ENCODE results near the gene SLC12A4. TPM values are rescaled to one million over a fixed set of nuclear protein-coding genes. Genes with fewer than 3 reads are reported as not detected.

SLC12A4 gene
- total and polyA plus RNA-seq, 2 of the 13 experiments (the other 11 are each of a cell fraction or from before 2014, with no cell fraction given), result 65.1 to 84.3 TPM

DNA sequence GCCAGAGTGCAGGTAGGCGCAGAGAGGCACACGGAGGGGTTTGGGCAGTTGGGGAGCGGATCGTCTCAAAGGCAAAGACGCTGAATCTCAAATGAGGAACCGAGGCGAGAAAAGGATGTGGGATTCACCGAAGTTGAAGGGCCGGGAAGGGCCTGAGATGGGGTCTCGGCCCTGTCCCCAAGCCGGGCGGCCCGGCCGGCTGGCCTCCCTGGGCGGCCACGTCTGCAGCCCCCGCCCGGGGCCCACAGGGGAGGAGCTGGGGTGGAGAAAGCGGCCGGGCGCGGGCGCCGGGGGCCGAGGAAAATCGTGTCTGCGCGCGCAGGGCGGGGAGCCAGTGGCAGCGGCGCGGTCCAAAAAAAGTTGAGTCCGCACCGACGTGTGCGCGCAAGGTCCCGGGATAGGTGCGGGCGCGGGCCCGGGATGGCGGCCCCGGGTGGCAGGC lies 458 bp downstream of the SLC12A4 start:
- FAIRE-seq (no peak), DNase-seq (ENCODE audit: low spot score) (no peak), ATAC-seq (no peak)
- ChIA-PET CTCF (ENCODE audit: low intra/inter-chr PET ratio, low total read pairs) (no interaction called here), POLR2A (interaction anchor here (0.6 to 12.9 kb wide), 5 partner anchors 13 to 55 kb away, joined by 3 to 226 read pairs (median 13); partner anchors contain the start of genes DDX28, DUS2, LCAT and PSMB10)
- no TSS peak for BruUV-seq (replicated peaks)
- no peaks in the 10 kb centered on the region; a peak in 1 of 5 replicates for H3K27me3 ChIP-seq (ENCODE audit: control insufficient read depth in 1 of 2, insufficient read depth in 2 of 2, low read length in 2 of 2)
- H3K36me3 ChIP-seq (replicated peaks in 1 of 2; ENCODE audit: control insufficient read depth in 1 of 2, insufficient read depth in 2 of 2, low read length in 2 of 2), result peaks cover 5 to 6% of the 10 kb centered on the region in 2 experiments; a peak in 4 of 5 replicates
- peak overlapping the region; percentile 92 for H3K4me2 ChIP-seq (ENCODE audit: low read depth, low read length)
- 2% methylated on average over 18 of the region's 45 CpGs for WGBS (ENCODE audit: low lambda C conversion rate)
- H3K4me1 ChIP-seq (ENCODE audit: insufficient read depth, low read length), result peaks cover 62% of the 10 kb centered on the region
- no peak overlapping the region for H2AFZ ChIP-seq (ENCODE audit: low read length)
- peaks cover 58% of the 10 kb centered on the region for H3K79me2 ChIP-seq (ENCODE audit: insufficient read depth, low read length)
- H3K4me3 ChIP-seq (replicated peaks in 1 of 3; ENCODE audit: insufficient read depth in 1 of 3, low read depth in 2 of 3, low read length in 3 of 3), result peak overlapping the region; percentile 89 to 91 (median 90)
- H3K27ac ChIP-seq (ENCODE audit: extremely low read length, insufficient read depth, low read length), result peak overlapping the region; percentile 75
- peak overlapping the region; percentile 97 for H3K9ac ChIP-seq (ENCODE audit: insufficient read depth, low read depth, low read length)
- no peaks in the 10 kb centered on the region for H3K9me3 ChIP-seq (ENCODE audit: low read length)
- intact Hi-C loops (cut with micrococcal nuclease; ENCODE audit: unreplicated experiment), result loop anchor here (2.0 kb wide), 1 partner anchor 25 kb away; no protein-coding TSS in a partner anchor
- in situ Hi-C loops (cut with HindIII; ENCODE audit: extremely low pct_ligation_motif_present, low pct_unique_long_range_greater_than_20kb), result no loop called here
- peaks cover 16% of the 10 kb centered on the region for H4K20me1 ChIP-seq (ENCODE audit: insufficient read depth, low read length)
- no peak for TF ChIP-seq SMC3 (IDR thresholded peaks at IDR 0.05; ENCODE audit: low read length)
- TF ChIP-seq, protein P1, sequence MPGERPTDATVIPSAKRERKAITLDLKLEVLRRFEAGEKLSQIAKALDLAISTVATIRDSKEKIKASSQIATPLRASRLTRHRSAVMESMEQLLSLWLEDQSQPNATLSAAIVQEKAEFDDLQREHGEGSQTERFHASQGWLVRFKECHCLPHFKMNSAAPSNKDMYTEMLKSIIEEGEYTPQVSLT (CRISPR knock-in tag; IDR thresholded peaks at IDR 0.05; ENCODE audit: borderline replicate concordance, low read depth), result 0 out of 2 replicates have a peak, but pooled peaks have one; percentile 56
- 0 out of 2 replicates have a peak, but pooled peaks have one; percentile 7 for TF ChIP-seq CREBL2 (CRISPR knock-in tag; IDR thresholded peaks at IDR 0.05; ENCODE audit: borderline replicate concordance)
- TF ChIP-seq ZBTB38 (CRISPR knock-in tag; IDR thresholded peaks at IDR 0.05), result no peak
- TF ChIP-seq, protein P2, sequence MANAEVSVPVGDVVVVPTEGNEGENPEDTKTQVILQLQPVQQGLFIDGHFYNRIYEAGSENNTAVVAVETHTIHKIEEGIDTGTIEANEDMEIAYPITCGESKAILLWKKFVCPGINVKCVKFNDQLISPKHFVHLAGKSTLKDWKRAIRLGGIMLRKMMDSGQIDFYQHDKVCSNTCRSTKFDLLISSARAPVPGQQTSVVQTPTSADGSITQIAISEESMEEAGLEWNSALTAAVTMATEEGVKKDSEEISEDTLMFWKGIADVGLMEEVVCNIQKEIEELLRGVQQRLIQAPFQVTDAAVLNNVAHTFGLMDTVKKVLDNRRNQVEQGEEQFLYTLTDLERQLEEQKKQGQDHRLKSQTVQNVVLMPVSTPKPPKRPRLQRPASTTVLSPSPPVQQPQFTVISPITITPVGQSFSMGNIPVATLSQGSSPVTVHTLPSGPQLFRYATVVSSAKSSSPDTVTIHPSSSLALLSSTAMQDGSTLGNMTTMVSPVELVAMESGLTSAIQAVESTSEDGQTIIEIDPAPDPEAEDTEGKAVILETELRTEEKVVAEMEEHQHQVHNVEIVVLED (CRISPR knock-in tag; IDR thresholded peaks at IDR 0.05; ENCODE audit: borderline replicate concordance), result 0 out of 2 replicates have a peak, but pooled peaks have one; percentile 11
- TF ChIP-seq SALL1 (CRISPR knock-in tag; IDR thresholded peaks at IDR 0.05), result no peak
- TF ChIP-seq ZNF572 (CRISPR knock-in tag; IDR thresholded peaks at IDR 0.05), result no peak
- TF ChIP-seq ZNF597 (CRISPR knock-in tag; IDR thresholded peaks at IDR 0.05), result 0 out of 2 replicates have a peak, but pooled peaks have one; percentile 59
- 0 out of 2 replicates have a peak, but pooled peaks have one; percentile 43 for TF ChIP-seq ZNF780A (CRISPR knock-in tag; IDR thresholded peaks at IDR 0.05)
- 0 out of 2 replicates have a peak, but pooled peaks have one; percentile 17 for TF ChIP-seq BRD4 (CRISPR knock-in tag; IDR thresholded peaks at IDR 0.05)
- 0 out of 2 replicates have a peak, but pooled peaks have one; percentile 5 for TF ChIP-seq FOXM1 (CRISPR knock-in tag; IDR thresholded peaks at IDR 0.05)
- no peak for TF ChIP-seq ZMYM3 (CRISPR knock-in tag; IDR thresholded peaks at IDR 0.05)
- TF ChIP-seq ZNF737 (CRISPR knock-in tag; IDR thresholded peaks at IDR 0.05; ENCODE audit: borderline replicate concordance), result 0 out of 2 replicates have a peak, but pooled peaks have one; percentile 57
- TF ChIP-seq ZNF121 (CRISPR knock-in tag; IDR thresholded peaks at IDR 0.05), result no peak; the same call in 1 of the 2 replicates
- TF ChIP-seq SRY (CRISPR knock-in tag; IDR thresholded peaks at IDR 0.05), result no peak
- TF ChIP-seq SIX1 (CRISPR knock-in tag; IDR thresholded peaks at IDR 0.05; ENCODE audit: borderline replicate concordance), result no peak
- peak; percentile 30; the same call in 1 of the 2 replicates for TF ChIP-seq ZNF274 (CRISPR knock-in tag; IDR thresholded peaks at IDR 0.05)
- TF ChIP-seq GLI4 (CRISPR knock-in tag; IDR thresholded peaks at IDR 0.05; ENCODE audit: borderline replicate concordance), result 0 out of 2 replicates have a peak, but pooled peaks have one; percentile 34
- TF ChIP-seq ZSCAN12 (CRISPR knock-in tag; IDR thresholded peaks at IDR 0.05), result 0 out of 2 replicates have a peak, but pooled peaks have one; percentile 19
- TF ChIP-seq, protein P3, sequence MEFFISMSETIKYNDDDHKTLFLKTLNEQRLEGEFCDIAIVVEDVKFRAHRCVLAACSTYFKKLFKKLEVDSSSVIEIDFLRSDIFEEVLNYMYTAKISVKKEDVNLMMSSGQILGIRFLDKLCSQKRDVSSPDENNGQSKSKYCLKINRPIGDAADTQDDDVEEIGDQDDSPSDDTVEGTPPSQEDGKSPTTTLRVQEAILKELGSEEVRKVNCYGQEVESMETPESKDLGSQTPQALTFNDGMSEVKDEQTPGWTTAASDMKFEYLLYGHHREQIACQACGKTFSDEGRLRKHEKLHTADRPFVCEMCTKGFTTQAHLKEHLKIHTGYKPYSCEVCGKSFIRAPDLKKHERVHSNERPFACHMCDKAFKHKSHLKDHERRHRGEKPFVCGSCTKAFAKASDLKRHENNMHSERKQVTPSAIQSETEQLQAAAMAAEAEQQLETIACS (CRISPR knock-in tag; IDR thresholded peaks at IDR 0.05), result peak; percentile 71
